HepG2 (cell line): ENCODE results near the gene ZNF132.

ENCODE experiments used
- HNF4A ChIP-seq: sonication (generic); formaldehyde crosslinking; IDR thresholded peaks from 2 replicates; pipeline ENCODE4 v1.4.0; 2020; ENCODE audit warnings: missing genetic modification reagents
- MEF2D ChIP-seq: sonication (generic); formaldehyde crosslinking; IDR thresholded peaks from 2 replicates; pipeline ENCODE4 v1.5.1; 2020; ENCODE audit warnings: mild to moderate bottlenecking, missing genetic modification reagents
- PCBP2 ChIP-seq: fragments of 200-400 bp; formaldehyde crosslinking; optimal IDR thresholded peaks from 2 replicates; pipeline ENCODE3; 2018; ENCODE audit warnings: low read length, low read depth; ENCODE audit not compliant: poor library complexity, severe bottlenecking
- PHF5A ChIP-seq: IDR thresholded peaks from one replicate; pipeline ENCODE4 v1.6.1; 2018; ENCODE audit warnings: low read depth, missing genetic modification reagents; ENCODE audit not compliant: unreplicated experiment
- POLR2AphosphoS5 ChIP-seq: IDR thresholded peaks from 2 replicates; pipeline ENCODE4 v1.6.1; 2012; ENCODE audit warnings: low read depth, low read length
- RAD21 ChIP-seq: fragments of 450-650 bp; formaldehyde crosslinking; IDR thresholded peaks from 2 replicates; pipeline ENCODE4 v1.5.0; 2020; ENCODE audit warnings: mild to moderate bottlenecking
- RFX5 ChIP-seq: IDR thresholded peaks from 2 replicates; pipeline ENCODE4 v1.6.1; 2011; ENCODE audit warnings: low read depth, low read length, improper control_type of control experiment
- ZNF768 ChIP-seq: sonication (generic); formaldehyde crosslinking; IDR thresholded peaks from 2 replicates; pipeline ENCODE4 v1.4.0; 2020; ENCODE audit warnings: missing genetic modification reagents
- TF ChIP-seq, protein P1 (sequence below), 2 experiments: sonication (generic) in 1 of 2; formaldehyde crosslinking in 1 of 2; IDR thresholded peaks; 2 replicates each; pipeline versions ENCODE4 v1.4.0 to v1.6.1; 2016 to 2020; ENCODE audit warnings: borderline replicate concordance in 1 of 2, low read depth in 1 of 2, mild to moderate bottlenecking in 1 of 2, missing genetic modification reagents in 1 of 2
- TF ChIP-seq, protein P2 (sequence below): sonication (generic); formaldehyde crosslinking; IDR thresholded peaks from 2 replicates; pipeline ENCODE4 v1.5.0; 2020; ENCODE audit warnings: missing genetic modification reagents

DNA sequence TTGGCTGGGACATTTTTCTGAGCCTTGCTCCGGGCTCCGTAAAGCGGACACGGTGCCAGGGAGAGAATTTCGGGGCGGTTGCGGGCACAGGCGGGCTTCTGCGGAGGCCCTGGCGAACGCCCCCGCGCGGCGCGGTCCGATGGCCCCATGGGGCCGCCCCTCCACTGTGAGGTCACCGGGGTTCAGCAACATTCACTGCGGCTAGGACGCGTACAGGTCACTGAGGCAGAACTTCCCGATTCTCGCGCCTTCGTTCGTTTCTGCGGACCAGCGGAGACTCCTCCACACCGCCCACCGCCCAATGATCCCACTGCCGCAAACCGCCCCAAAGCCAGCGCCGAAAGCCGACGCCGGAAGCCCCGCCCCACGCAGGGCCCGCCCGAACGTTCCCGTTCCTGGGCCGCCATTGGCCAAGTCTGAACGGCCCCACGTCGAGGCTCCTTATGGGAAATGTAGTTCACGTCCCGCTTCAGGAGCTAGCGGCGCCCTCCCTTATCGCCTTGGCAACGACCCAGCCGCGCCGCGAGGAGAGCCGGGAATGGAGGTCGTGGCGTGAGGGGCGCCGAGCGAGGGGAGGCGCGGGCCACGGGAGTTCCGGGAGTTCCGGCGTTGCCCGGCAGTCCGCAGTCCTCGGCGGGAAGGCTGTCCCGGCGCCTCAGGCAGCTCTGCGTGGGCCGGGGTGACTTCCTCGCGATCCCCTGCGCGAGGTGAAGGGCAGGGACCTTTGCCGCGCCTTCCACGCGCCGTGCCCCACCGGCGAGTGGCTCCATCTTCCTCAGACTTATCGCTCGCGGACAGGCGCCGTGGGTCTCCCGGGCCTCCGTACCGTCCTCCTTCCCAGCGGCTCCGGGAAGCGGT is 31.6 kb downstream of the ZNF132 start, which contains the start of gene ZNF584:
- TF ChIP-seq RFX5 (no peak), RAD21 (CRISPR knock-in tag) (peak; percentile 36; the same call in 1 of the 2 replicates), PHF5A (CRISPR knock-in tag) (no peak), MEF2D (CRISPR knock-in tag) (no peak), PCBP2 (no peak), HNF4A (CRISPR knock-in tag) (no peak), ZNF768 (CRISPR knock-in tag) (no peak), POLR2AphosphoS5 (peak; percentile 95)
- TF ChIP-seq, protein P1, sequence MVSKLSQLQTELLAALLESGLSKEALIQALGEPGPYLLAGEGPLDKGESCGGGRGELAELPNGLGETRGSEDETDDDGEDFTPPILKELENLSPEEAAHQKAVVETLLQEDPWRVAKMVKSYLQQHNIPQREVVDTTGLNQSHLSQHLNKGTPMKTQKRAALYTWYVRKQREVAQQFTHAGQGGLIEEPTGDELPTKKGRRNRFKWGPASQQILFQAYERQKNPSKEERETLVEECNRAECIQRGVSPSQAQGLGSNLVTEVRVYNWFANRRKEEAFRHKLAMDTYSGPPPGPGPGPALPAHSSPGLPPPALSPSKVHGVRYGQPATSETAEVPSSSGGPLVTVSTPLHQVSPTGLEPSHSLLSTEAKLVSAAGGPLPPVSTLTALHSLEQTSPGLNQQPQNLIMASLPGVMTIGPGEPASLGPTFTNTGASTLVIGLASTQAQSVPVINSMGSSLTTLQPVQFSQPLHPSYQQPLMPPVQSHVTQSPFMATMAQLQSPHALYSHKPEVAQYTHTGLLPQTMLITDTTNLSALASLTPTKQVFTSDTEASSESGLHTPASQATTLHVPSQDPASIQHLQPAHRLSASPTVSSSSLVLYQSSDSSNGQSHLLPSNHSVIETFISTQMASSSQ (IDR thresholded peaks at IDR 0.05; ENCODE audit: low read depth) = no peak
- TF ChIP-seq, protein P1 (CRISPR knock-in tag; IDR thresholded peaks at IDR 0.05; ENCODE audit: borderline replicate concordance) = peak; percentile 44; the same call in 1 of the 2 replicates
- TF ChIP-seq, protein P2, sequence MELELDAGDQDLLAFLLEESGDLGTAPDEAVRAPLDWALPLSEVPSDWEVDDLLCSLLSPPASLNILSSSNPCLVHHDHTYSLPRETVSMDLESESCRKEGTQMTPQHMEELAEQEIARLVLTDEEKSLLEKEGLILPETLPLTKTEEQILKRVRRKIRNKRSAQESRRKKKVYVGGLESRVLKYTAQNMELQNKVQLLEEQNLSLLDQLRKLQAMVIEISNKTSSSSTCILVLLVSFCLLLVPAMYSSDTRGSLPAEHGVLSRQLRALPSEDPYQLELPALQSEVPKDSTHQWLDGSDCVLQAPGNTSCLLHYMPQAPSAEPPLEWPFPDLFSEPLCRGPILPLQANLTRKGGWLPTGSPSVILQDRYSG (CRISPR knock-in tag) = no peak
